HG02870 (cell line): ENCODE measurements around the gene CIROP.

Experiments
- ATAC-seq: cut with Tn5 transposase; IDR thresholded peaks from one replicate; pipeline ENCODE4 v1.9.1; 2021; ENCODE audit warnings: mild to moderate bottlenecking, moderate library complexity; ENCODE audit not compliant: unreplicated experiment

Gene CIROP

DNA sequence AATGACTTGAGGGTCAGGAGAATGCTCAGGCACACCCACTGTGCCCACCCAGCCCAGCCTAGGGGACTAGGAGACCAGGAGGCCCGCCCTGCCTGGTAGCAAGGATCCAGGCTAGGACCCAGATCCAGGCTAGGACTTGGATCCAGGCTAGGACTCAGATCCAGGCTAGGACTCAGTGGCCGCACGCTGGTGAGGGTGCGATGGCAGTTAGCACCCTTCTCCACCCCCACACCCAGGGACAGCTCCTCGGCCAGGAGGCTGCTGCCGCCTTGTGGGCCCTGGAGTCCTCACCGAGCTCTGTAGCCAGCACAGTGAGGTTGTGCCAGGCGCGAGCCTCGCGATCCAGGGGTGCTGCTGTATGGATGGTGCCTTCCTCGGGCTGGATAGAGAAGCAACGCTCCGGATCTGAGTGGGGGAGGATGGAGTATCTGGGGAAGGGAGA lies 52.6 kb downstream of the CIROP start:
- ATAC-seq: no peak

DNA sequence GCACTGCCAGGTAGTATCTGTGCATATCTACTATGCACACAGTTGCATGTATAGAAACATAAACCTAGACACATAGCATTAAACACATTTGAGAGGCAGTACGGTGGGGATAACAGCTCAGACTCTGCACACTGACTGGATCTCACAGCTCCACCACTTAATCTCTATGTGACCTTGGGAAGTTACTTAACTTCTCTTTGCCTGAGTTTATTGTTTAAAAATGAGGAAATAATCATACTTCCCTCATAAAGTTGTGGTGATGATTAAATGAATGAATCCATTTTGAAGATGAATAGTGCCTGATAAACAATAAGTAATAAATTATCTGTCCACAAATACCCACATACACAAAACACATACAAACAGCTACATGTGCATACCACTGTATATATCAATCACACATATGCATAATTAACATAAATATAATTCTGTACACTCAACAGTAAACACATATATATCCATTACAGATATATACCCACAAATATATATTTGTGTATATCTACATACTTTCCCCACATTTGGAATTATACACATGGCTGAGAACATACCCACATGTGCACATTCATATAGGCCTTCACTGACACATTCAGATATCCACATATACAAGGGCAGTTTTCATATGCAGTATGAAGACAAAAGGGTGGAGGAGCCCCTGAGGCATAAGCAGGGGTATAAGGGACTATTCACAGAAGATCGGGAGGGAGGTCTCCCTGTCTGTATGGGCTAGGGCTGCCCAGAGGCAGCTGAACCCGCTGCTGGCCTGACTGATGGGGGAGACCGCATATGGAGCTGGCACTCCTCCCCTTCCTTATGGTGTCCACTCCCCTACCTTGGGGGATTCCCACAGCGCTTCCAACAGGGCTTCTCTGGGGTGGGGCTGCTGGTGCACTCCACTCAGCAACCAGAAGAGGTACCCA lies 53.4 kb downstream of the CIROP start:
- no peak for ATAC-seq
